HG02852 (cell line): ENCODE measurements around the gene ASCL1.

ENCODE experiments used
- ATAC-seq: cut with Tn5 transposase; IDR thresholded peaks from one replicate; pipeline ENCODE4 v1.9.1; 2021; ENCODE audit warnings: mild to moderate bottlenecking, moderate library complexity; ENCODE audit not compliant: unreplicated experiment

Gene ASCL1

GRCh38 chr12:102957339-102958050 lies at the start of gene ASCL1:
ASCL1 (plus strand) TSS chr12:102957674; CDS start chr12:102958245, 571 bp downstream.
- no peak for ATAC-seq

DNA sequence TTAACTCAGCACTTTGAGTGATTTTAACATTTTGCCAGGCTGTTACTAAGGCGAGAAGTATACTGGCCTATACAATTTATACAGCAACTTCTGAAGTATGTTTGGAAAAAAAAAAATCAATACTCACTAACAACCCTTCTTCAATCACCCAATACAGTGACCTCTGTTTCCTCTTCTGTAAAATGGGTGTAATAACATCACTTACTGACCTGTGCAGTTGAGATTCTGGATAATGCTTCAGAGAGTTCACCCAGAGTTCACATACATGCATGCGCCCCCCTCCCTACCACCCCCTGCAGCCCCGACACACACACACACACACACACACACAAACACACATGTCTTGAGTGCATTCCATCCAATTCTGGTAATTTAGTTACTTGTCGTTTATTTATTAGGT lies 49.6 kb upstream of the ASCL1 start:
- no peak for ATAC-seq

- no peak for ATAC-seq
These were observed 47.3 kb upstream of the ASCL1 start for GRCh38 chr12:102910137-102910536.

DNA sequence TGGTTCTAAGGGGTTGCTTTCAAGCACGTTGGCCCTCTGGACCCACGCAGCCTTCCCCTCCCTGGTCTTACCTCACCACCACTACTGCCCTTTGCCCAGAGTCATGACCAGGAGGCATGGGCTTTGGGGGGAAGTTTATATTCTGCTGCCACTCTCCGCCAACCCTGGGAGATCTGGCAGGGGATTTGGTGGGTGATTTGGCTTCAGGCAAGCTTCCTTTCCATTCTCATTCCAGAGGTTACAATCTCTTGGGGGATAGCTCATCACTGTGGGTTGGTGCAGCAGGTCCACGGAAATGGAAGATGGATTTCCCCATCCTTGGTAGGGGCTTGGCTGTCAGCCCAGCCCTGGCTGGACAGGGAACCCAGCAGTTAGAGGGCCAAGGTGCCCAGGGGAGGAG lies 46.7 kb upstream of the ASCL1 start:
- ATAC-seq = no peak

DNA sequence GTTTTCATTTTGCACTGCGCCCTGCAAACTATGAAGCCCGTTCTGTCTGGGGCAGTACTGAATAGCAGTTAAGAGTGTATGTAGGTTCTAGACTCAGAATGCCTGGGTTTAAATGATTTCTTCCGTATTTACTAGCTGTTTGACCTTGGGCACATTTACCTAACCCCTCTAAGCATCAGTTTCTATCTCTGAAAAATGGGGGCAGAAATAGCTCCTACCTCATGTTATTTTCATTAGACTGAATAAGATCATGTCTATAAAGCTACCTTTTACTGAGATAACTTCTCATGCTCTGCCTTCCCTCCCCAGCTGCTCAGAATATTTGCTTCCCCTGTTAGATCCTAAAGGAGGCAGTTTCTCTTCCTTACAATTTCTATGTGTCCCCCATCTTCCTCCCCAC lies 46.2 kb upstream of the ASCL1 start:
- no peak for ATAC-seq

GRCh38 chr12:102912258-102912657 lies 45.2 kb upstream of the ASCL1 start:
- no peak for ATAC-seq

GRCh38 chr12:102913453-102914226 lies 43.8 kb upstream of the ASCL1 start:
- ATAC-seq = no peak

DNA sequence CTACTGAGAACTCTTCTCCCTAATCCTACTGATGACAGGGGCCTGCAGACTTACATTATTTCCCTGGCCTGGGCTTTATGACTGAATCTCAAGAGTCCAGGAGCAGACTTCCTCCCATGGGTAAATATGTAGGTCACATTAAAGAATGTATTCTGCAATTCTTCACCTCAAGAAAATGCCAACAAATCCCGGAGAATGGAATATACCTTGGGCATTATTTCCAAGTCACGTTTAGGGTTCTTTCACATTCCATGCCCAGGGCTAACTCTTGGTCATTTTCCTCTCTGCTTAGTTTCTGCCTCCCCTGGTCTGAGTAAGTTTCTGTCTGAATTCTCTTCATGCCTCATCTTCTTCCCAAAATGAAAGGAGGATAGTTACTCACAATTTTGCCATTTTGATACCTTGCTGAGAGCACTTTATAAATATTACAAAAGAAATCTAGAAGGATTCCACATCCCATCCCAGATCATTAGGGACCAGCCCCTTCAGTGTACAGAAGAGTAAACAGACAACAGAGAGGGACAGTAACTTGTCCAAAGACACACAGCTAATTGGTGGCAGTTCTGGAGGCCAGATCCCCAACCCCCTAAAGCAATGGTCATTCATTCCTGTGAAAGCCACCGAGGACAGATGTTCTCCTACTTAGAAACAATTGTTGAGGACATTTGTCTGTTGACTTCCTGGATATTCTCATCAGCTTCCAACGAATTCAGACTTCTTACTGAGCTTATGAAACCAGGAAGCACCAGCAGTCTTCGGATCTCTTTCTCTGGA lies 41.0 kb upstream of the ASCL1 start:
- no peak for ATAC-seq

DNA sequence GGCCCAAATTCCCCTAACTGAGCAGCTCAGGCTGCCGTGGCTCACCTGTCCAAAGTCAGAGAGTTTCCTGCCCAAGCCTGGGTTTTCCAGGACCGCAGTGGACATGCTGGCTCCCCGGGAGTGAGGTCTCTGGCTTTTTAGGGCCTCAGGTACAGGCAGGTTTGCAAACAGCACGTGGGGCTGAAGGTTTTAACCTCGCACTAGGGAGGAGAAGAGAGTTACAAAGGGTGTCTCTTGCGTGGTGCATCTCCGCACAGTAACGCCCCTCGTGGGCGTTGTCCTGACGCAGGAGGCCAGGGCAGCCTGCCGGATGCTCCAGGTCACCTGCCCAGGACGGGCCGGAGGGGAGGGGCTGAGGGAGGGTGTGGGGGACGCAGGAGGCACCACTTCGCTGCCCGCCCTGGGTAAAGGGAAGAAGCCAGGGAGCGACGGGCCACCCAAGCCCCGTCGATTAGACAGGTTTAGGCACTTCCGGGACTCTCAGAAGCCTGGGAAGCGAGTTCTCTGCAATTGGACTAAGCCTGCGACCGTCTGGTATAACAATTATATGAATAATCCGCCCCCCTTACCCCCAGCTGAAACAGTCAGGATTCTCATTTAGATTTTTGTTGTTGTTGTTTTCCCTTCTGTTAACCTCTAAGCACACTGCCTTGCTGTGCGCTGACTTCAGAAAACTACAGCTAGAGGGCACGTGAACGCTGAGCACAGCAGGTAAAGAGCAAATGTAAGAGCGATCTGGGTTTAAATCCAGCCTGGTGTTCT lies 40.3 kb upstream of the ASCL1 start, which contains the start of gene PAH:
PAH (minus strand) TSS at position 219 of the 762 bp plus-strand sequence; CDS start at position 105, 114 bp downstream.
- ATAC-seq = no peak

DNA sequence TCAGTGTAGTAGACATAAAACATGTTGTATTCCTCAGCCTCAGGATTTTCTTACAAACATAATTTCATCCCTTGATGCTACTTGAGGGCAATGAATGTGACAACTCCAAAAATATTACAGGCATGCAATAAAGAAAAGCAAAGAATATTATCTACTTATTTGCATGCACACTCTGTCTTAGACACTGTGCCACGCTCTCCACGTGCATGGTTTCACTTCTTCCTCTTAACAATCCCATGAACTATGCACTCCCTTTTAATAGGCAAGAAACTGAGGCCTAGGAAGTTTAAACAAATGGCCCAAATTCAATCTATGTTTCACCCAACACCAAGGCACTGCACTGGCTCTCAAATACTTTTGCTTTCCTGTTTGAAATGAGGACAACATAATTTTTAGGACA lies 38.6 kb upstream of the ASCL1 start:
- no peak for ATAC-seq

DNA sequence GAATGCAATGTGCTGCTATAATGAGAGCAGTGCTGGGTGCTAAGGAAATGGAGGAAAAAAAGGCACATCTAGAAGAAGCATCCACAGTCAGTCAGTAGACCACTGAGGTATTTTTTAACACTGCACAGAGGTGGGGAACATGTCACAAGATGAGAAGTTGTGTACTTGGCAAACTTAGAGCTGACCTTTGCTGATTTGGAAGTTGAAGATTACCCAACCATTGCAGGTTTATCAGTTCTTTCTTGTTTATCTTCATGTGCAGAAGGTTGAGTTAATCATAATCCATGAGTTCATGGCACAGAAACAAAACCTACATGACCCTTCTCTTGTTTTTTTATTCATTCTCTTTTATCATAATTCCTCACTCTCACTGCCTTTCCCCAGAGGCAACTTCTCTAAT lies 37.2 kb upstream of the ASCL1 start:
- ATAC-seq = no peak

DNA sequence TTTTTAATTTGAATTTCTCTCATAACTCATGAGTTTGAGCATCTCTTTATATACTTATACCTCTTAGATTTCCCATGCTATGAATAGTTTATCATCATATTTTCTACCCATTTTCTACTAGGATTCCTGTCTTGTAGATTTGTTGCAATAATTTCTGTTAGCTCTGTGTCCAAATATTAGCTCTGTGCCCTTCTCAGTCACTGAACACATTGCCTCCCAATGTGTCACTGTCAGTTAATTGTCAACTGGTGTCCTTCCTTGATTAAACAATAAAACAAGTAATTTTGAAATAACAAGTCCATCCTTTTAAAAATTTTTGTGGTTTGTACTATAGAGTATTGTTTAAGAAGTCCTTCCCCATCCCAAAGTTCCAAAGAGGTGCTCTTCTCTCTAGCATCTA lies 36.2 kb upstream of the ASCL1 start:
- no peak for ATAC-seq

DNA sequence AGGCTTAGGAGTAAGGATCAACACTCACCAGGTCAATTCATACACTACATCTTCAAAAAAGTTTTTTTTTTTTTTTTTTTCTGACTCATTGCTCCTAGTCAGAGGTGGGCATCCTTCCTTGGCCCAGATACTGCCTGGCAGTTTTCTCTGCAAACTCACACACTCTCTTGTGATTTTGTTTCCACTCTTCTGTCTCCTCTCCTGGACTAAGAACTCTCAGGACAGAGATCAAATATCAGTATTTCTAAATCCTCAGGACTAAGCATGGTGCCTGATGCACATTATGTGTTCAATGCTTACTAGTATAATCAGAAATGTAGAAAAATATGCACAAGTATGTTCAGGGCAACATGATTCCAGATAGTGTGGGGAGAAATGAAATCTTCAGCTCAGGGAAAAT lies 30.3 kb upstream of the ASCL1 start:
- no peak for ATAC-seq

- no peak for ATAC-seq
These were observed 24.3 kb upstream of the ASCL1 start for GRCh38 chr12:102933168-102933567.

DNA sequence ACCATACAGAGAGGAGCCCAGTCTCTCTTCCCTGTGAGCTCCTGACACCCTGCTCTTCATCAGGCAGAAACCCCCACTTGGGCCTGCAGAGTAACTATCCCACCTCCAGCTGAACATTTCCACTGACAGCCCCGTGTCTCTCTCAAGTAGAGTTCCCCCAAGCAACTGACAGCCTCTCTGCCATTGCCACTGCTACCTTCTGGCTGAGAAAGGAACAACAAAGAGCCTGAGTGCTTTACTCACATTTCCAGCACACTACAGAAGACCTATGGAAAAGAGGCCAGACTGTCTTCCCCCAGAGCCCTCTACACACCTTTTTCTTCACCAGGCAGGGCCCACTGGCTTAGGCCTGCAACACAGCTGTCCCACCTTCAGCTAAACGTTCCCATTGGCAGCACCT lies 18.4 kb upstream of the ASCL1 start:
- no peak for ATAC-seq

DNA sequence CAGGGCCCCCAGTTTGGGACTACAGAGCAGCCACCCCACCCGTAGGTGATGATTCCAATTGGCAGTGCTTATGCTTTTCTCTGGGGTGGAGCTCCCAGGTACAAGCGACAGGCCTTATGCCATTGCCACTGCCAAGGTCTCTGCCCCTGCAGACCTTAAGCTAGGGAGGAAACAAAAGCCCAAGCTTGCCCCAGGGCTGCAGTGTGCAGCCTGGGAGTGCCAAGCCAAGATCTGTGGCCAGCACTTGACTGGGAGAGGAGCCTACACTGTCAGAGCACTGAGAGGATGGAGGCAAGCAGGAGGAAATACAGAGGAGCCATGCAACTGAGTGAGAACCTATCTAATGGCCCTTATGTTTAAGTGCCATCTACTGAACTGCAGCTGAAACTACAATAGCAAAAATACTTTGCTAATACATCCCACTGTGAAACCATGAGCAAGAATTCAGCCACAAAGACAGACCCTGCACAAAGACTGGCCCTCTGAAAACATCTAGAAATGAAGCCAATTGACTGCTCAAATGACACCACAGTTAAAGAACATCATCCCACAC lies 17.7 kb upstream of the ASCL1 start:
- no peak for ATAC-seq

GRCh38 chr12:102946042-102946441 lies 11.4 kb upstream of the ASCL1 start:
- ATAC-seq = no peak

DNA sequence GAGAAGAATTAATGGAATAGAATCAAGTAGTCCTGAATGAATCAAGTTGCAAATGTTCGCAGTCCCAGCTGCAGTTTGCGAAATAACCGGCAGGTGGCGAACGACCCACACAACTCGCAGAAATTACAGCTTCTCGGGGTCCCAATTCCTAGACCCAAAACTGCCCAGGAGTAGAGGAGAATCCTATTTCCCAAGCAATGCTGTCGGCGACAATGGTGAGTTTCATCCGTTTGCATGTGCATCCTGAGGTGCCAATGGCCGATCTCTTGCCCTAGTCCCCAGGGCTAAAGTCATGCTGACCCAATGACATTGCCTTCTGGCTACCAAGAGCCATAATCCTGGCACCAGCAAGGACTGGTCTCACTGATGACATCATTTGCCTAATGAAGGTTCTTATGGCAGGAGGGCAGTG lies 8.5 kb upstream of the ASCL1 start:
- ATAC-seq = no peak

DNA sequence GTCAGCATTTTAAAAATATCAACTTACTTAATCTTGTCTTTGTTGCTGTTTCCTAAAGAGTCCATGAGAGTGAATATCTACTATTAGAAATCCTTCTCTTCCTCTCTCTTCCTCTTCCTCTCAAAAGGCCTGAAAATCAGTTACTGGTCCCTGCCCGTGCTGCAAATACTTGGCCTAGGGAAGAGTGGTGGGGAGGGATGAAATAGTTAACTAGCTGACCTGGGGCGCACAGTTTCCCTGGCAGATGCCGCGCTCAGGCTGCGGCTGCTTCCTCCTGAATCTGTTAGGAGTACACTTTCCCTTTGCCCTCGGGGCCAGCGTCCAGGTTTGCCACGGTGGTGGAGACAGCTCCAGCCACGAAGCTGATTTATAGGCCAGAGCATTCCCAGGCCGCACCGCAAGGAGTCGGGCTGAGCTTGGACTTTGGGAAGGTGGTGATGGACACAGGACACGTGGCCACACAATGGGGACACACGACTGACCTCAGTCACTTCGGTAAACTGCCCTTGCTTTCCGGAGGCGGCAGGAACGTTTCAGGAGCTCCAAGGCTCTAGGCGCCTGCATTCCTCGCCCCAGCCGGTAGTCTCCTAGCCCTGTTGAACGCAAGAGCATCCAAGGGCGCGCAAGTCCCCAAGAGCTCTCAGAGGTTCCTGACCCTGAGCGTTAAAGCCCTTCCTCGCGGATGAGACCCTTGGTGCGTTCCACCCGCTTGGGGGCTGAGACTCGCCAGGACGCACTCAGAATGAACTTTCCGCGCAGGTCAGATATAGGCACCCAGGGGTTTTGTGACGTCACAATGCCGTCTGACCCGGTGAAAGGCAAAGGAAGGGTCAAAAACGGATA lies 7.1 kb upstream of the ASCL1 start:
- no peak for ATAC-seq
